Measurements from ENCODE around the gene PDLIM3. TPM values are rescaled to one million over a fixed set of nuclear protein-coding genes. Genes with fewer than 3 reads are reported as not detected.
A peak's percentile ranks its signal among the peaks of the same experiment; 100 is the strongest.

The PDLIM3 gene, protein sequence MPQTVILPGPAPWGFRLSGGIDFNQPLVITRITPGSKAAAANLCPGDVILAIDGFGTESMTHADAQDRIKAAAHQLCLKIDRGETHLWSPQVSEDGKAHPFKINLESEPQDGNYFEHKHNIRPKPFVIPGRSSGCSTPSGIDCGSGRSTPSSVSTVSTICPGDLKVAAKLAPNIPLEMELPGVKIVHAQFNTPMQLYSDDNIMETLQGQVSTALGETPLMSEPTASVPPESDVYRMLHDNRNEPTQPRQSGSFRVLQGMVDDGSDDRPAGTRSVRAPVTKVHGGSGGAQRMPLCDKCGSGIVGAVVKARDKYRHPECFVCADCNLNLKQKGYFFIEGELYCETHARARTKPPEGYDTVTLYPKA
- total RNA-seq (100 to 1,000 TPM; 411 to 805 TPM), polyA plus RNA-seq (100 to 1,000 TPM; 299 to 481 TPM)
- long read RNA-seq, donor 1, full-length matches to known transcripts = 758 of 950 reads
- long read RNA-seq, donor 1, partial matches to known transcripts = 73 of 950 reads
- long read RNA-seq, donor 1, other reads (novel, unspliced or antisense) = 119 of 950 reads
- long read RNA-seq, donor 2, transcript PDLIM3-210 (3 exons, 906 nt) = minor isoform, 8 of 154 reads
- long read RNA-seq, donor 2, transcript PDLIM3-203 (7 exons, 1,672 nt) = major isoform, 94 of 154 reads
- long read RNA-seq, donor 2, partial matches to known transcripts = 21 of 154 reads
- long read RNA-seq, donor 2, other reads (novel, unspliced or antisense) = 31 of 154 reads

DNA sequence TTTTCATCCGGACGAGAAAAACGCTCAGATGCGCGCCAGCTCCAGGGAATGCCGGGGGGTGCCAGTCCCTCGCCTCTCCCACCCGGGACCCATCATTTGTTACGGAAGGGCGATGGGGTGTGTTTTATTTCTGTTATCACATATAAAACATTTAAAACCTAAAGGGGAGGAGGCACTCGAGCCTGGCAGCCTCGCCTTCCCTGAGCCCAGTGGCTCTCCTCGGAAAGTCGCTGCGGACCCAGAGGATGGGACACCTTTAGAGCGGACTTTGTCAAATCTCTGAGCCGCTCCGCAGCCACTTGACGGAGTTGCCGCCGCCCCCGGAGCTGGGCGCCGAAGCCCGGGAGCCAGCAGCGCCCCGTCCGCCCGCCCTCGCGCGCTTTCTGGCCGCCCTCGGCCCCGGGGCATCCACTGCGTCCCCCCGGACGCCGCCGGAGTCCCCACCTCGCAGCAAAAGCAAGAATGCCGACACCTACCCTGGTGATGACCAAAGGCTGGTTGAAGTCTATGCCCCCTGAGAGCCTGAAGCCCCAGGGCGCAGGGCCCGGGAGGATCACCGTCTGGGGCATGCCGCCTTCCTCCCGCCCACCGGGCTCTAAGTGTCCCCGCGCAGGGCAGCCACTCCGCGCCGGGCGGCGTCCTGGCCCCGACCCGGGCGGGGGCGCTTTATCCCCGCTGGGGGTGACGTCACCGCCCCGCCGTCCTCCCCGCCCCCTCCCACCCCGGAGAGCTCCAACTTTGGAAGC is at the start of gene PDLIM3:
Gene PDLIM3, minus strand, starts transcription at position 642 of the 746 bp plus-strand sequence. Its CDS starts 73 bp downstream, at position 569.
- no peaks in the 10 kb centered on the region for H3K27me3 ChIP-seq (ENCODE audit: control insufficient read depth in 1 of 2, insufficient read depth in 2 of 2, low read length in 1 of 2)
- peak; percentile 82 to 94 for DNase-seq
- WGBS, 2 donors = 0 to 2% methylated on average over 60 to 66 of the region's 66 CpGs
- H3K27ac ChIP-seq (ENCODE audit: low read depth in 1 of 2, low read length in 2 of 2) = peak within 1 kb of the TSS; percentile 95 to 100
- H3K36me3 ChIP-seq (ENCODE audit: control insufficient read depth in 1 of 2, insufficient read depth in 2 of 2, low read length in 1 of 2) = no peaks in the 10 kb centered on the region
- H3K9me3 ChIP-seq (ENCODE audit: control insufficient read depth, low read length) = no peaks in the 10 kb centered on the region
- ATAC-seq (ENCODE audit: low FRiP score) = peak; percentile 91
- H3K4me1 ChIP-seq (ENCODE audit: control insufficient read depth in 1 of 2, insufficient read depth in 2 of 2, low read length in 2 of 2) = peaks cover 0 to 2% of the 10 kb centered on the region in 2 donors
- intact Hi-C loops (cut with DNase I) = loop anchor here (2.0 to 5.0 kb wide), 6 partner anchors 32 to 138 kb away; partner anchors contain the start of genes ANKRD37 (in 1 of the 2) and CCDC110 (in 1 of the 2)
- H3K4me3 ChIP-seq (ENCODE audit: low read length in 2 of 2) = peak within 1 kb of the TSS; percentile 91 to 99

DNA sequence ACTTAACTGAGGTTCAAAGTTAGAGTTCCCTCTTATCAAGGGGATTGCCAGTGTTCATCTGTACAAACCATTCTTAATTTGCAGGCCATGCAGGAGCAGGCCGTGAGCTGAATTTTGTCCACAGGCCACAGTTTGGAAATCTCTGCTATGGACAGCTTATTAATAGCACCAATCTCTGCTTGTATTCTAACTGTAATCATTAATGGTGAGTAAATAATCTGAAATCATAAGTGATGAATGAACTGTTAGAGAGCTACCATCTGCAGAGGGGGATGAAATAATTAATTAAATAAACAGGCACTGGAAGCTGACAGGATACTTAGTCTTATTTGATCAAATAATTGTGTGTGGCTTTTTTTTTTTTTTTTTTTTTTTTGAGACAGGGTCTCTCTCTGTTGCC is 48.5 kb upstream of the PDLIM3 start:
- ATAC-seq (ENCODE audit: low FRiP score) = no peak

DNA sequence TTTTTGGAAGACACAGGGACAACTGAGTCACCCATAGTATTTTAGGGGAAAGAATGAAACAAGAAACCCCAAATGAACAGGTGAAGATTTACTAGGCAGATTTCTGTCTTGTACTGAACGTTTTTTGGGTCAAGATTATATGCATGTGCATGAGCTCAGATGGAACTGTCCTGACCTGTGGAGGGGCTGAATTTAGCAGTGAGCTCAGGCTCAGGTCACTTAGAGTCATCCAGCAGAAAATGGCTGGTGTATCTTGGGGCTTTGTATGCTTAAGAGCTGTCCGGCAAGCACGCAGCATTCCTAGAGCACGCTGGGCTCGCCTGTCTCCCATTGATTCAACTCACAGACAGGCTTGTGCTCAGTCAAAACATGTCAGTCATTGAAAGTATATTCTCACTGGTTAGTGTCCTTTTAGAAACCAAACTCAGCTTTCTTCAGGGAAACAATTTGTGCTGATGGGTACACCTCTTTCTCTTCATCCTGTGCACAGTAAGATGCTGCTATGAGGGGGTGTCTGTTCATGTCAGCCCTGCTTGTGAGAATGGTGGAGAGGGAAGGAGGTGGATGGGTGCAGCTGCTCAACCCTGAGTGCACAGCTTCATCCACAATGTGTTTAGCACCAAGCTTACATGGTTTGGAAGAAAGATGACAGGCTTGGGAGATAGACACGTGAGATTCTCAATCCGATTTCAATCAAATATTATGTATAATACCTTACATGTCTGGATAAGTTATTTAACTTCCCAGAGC is 47.5 kb upstream of the PDLIM3 start:
- Histone ChIP-seq H3K4me3 (ENCODE audit: low read length in 2 of 2) (no peak overlapping the region), H3K4me1 (ENCODE audit: control insufficient read depth in 1 of 2, insufficient read depth in 2 of 2, low read length in 2 of 2) (no peaks in the 10 kb centered on the region), H3K27me3 (ENCODE audit: control insufficient read depth in 1 of 2, insufficient read depth in 2 of 2, low read length in 1 of 2) (no peaks in the 10 kb centered on the region), H3K27ac (ENCODE audit: low read depth in 1 of 2, low read length in 2 of 2) (no peak overlapping the region), H3K36me3 (ENCODE audit: control insufficient read depth in 1 of 2, insufficient read depth in 2 of 2, low read length in 1 of 2) (no peaks in the 10 kb centered on the region), H3K9me3 (ENCODE audit: control insufficient read depth, low read length) (no peaks in the 10 kb centered on the region)
- intact Hi-C loops (cut with DNase I) = no loop called here
- ATAC-seq (ENCODE audit: low FRiP score) = no peak
- DNase-seq = no peak
- WGBS, 2 donors = 89 to 93% methylated on average over 7 of the region's 7 CpGs

More for the DNA sequence above, 48.5 kb upstream of the PDLIM3 start:
- WGBS, 2 donors = 93 to 97% methylated on average over 1 of the region's 1 CpG
- H3K9me3 ChIP-seq (ENCODE audit: control insufficient read depth, low read length) = no peaks in the 10 kb centered on the region
- DNase-seq = no peak
- no peaks in the 10 kb centered on the region for H3K4me1 ChIP-seq (ENCODE audit: control insufficient read depth in 1 of 2, insufficient read depth in 2 of 2, low read length in 2 of 2)
- no peak overlapping the region for H3K27ac ChIP-seq (ENCODE audit: low read depth in 1 of 2, low read length in 2 of 2)
- H3K27me3 ChIP-seq (ENCODE audit: control insufficient read depth in 1 of 2, insufficient read depth in 2 of 2, low read length in 1 of 2) = no peaks in the 10 kb centered on the region
- H3K4me3 ChIP-seq (ENCODE audit: low read length in 2 of 2) = no peak overlapping the region
- H3K36me3 ChIP-seq (ENCODE audit: control insufficient read depth in 1 of 2, insufficient read depth in 2 of 2, low read length in 1 of 2) = no peaks in the 10 kb centered on the region
- intact Hi-C loops (cut with DNase I) = no loop called here

DNA sequence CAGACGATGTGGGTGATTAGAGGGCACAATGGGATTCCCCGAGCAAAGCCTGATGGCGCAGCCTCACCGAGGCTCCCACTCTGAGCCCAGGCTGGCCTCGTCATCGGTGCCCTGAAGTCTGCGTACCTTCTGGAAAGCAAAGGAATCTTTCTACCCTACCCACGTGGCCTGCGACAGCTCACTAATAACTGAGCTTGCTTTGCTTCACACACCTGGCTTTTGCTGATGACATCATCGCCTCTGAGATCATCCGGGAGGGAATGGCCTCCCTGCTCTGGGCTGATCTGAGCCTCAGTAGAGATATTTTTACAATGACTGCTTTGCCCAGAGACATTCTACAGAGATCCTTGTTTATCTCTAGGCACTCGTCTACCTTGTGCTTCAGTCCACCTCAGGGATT is 45.4 kb upstream of the PDLIM3 start:
- intact Hi-C loops (cut with DNase I) = no loop called here
- Histone ChIP-seq H3K4me1 (ENCODE audit: control insufficient read depth in 1 of 2, insufficient read depth in 2 of 2, low read length in 2 of 2) (peaks cover 0 to 2% of the 10 kb centered on the region in 2 donors), H3K9me3 (ENCODE audit: control insufficient read depth, low read length) (no peaks in the 10 kb centered on the region), H3K27me3 (ENCODE audit: control insufficient read depth in 1 of 2, insufficient read depth in 2 of 2, low read length in 1 of 2) (no peaks in the 10 kb centered on the region), H3K27ac (ENCODE audit: low read depth in 1 of 2, low read length in 2 of 2) (no peak overlapping the region), H3K4me3 (ENCODE audit: low read length in 2 of 2) (no peak overlapping the region), H3K36me3 (ENCODE audit: control insufficient read depth in 1 of 2, insufficient read depth in 2 of 2, low read length in 1 of 2) (no peaks in the 10 kb centered on the region)
- ATAC-seq (ENCODE audit: low FRiP score) = no peak
- DNase-seq = no peak
- 88 to 92% methylated on average over 12 of the region's 12 CpGs for WGBS, 2 donors

DNA sequence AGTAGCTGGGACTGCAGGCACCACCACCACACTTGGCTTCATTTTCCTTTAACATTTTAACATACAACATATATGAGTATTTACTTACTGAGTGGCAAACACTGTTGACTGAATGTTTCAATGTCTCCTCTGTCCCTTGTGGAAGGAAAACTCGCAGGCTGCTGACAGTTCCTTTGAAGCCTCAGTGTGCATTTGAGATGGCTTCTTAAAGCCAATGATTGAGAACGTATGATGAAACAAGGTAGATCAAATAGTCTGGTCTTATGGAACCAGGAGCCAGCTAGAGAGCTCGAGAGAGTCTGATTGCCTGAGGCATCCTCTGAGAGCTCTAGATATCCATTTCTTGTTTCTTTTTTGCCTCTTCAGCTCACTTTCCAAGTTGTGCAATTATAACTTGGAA is 43.0 kb upstream of the PDLIM3 start:
- Histone ChIP-seq H3K27me3 (ENCODE audit: control insufficient read depth in 1 of 2, insufficient read depth in 2 of 2, low read length in 1 of 2) (no peaks in the 10 kb centered on the region), H3K9me3 (ENCODE audit: control insufficient read depth, low read length) (no peaks in the 10 kb centered on the region), H3K27ac (ENCODE audit: low read depth in 1 of 2, low read length in 2 of 2) (no peak overlapping the region), H3K4me1 (ENCODE audit: control insufficient read depth in 1 of 2, insufficient read depth in 2 of 2, low read length in 2 of 2) (peaks cover 0 to 2% of the 10 kb centered on the region in 2 donors), H3K36me3 (ENCODE audit: control insufficient read depth in 1 of 2, insufficient read depth in 2 of 2, low read length in 1 of 2) (no peaks in the 10 kb centered on the region), H3K4me3 (ENCODE audit: low read length in 2 of 2) (no peak overlapping the region)
- intact Hi-C loops (cut with DNase I) = no loop called here
- 94 to 96% methylated on average over 3 of the region's 3 CpGs for WGBS, 2 donors
- ATAC-seq (ENCODE audit: low FRiP score) (no peak), DNase-seq (no peak)

DNA sequence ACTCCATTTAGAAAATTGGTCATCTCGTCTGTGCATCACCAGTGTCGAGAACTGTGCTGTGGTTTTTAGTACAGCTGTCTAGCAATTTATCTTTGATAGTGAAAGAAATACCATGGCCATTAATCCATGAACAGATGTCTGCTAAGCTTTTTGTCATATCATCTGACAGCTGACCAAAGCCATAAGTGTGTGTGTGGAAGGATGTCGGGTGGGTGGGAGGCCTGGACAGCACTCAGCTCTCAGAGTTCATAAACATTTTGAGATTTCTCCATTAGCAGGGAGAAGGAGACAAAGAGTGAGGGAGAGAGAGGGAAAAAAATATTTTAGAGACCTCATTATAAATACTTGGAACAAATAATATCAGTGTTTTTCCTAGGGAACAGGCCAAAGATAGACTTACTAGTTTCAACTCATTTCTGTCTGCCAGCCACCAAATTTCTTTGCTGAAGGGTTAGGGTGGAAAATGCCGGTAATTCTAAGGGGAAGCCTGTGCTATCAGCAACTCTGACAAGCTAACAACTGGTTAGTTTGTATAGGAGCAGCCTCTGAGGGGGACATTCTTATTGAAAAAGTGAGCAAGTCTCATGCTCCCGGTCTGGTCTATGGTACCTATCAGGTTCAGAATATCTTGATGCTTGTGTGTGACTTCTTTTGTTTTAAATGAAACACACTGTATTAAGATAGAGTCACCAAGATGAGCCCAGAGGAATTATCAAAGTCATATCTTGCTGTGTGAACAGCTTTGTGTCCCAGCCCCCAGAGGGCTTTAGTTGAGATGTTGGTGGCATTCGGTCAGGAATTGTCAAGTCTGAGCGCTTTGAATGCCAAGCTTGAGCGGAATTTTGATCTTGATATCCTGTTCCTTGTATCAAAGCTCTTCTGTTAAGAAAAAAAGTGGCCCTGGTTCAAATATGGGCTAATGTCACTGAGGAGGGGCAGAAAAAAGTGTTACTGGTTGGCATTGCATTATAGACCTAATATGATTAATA is 41.9 kb upstream of the PDLIM3 start:
- WGBS, 2 donors = 14 to 19% methylated on average over 8 of the region's 8 CpGs
- Histone ChIP-seq H3K36me3 (ENCODE audit: control insufficient read depth in 1 of 2, insufficient read depth in 2 of 2, low read length in 1 of 2) (no peaks in the 10 kb centered on the region), H3K27ac (ENCODE audit: low read depth in 1 of 2, low read length in 2 of 2) (peak overlapping the region; percentile 92 to 97), H3K4me3 (ENCODE audit: low read length in 2 of 2) (no peak overlapping the region), H3K4me1 (ENCODE audit: control insufficient read depth in 1 of 2, insufficient read depth in 2 of 2, low read length in 2 of 2) (peaks cover 0 to 2% of the 10 kb centered on the region in 2 donors), H3K9me3 (ENCODE audit: control insufficient read depth, low read length) (no peaks in the 10 kb centered on the region), H3K27me3 (ENCODE audit: control insufficient read depth in 1 of 2, insufficient read depth in 2 of 2, low read length in 1 of 2) (no peaks in the 10 kb centered on the region)
- intact Hi-C loops (cut with DNase I) = no loop called here
- DNase-seq = no peak
- peak; percentile 39 for ATAC-seq (ENCODE audit: low FRiP score)

DNA sequence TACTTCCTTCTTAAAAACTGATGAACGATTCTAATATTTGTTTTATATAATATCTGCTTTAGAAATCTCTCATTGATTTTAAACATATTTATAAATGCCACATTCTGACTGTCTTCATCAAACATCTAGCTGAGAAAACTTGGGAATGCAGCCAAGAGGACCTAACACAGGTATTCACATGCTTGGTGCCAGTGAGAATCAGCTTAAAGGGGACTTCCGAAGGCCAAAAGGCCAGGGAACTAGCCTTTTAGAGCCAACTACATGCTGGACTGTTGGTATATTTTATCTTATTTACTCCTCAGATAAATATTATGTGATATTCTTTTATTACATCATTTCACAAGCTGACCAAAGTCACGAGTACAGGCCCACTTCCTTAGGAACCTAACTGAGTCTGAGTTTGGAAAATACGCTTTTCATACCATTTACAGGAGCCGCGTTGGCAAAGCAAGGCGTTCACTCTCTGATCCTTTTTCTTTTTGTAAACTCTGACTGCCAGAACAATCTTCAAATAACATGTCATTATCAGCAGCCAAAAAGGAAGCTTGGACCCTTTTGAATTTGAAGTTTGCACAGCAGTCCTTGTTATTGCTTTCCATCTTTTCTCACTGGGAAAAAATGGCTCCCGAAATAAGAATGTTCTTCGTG is 41.1 kb upstream of the PDLIM3 start:
- Histone ChIP-seq H3K27me3 (ENCODE audit: control insufficient read depth in 1 of 2, insufficient read depth in 2 of 2, low read length in 1 of 2) (no peaks in the 10 kb centered on the region), H3K36me3 (ENCODE audit: control insufficient read depth in 1 of 2, insufficient read depth in 2 of 2, low read length in 1 of 2) (no peaks in the 10 kb centered on the region), H3K27ac (ENCODE audit: low read depth in 1 of 2, low read length in 2 of 2) (peak overlapping the region; percentile 92 to 97), H3K9me3 (ENCODE audit: control insufficient read depth, low read length) (no peaks in the 10 kb centered on the region), H3K4me3 (ENCODE audit: low read length in 2 of 2) (no peak overlapping the region), H3K4me1 (ENCODE audit: control insufficient read depth in 1 of 2, insufficient read depth in 2 of 2, low read length in 2 of 2) (peaks cover 0 to 2% of the 10 kb centered on the region in 2 donors)
- intact Hi-C loops (cut with DNase I) = no loop called here
- WGBS, 2 donors = 18% methylated on average over 9 of the region's 9 CpGs
- DNase-seq = no peak
- no peak for ATAC-seq (ENCODE audit: low FRiP score)
